ENCODE measurements around the gene ATP13A5. TPM values are rescaled to one million over a fixed set of nuclear protein-coding genes. Genes with fewer than 3 reads are reported as not detected.

The ATP13A5 gene
- total RNA-seq, 1 donor from 2014 or later = 0.23 TPM

- Mint-ChIP-seq H3K36me3 (ENCODE audit: low read depth, unreplicated experiment) (no peaks in the 10 kb centered on the region), H3K4me1 (ENCODE audit: unreplicated experiment) (peaks cover 6% of the 10 kb centered on the region), H3K9me3 (ENCODE audit: unreplicated experiment) (no peaks in the 10 kb centered on the region), H3K4me3 (ENCODE audit: unreplicated experiment) (peak within 1 kb of the TSS; percentile 93), H3K27me3 (ENCODE audit: unreplicated experiment) (no peaks in the 10 kb centered on the region), H3K27ac (ENCODE audit: unreplicated experiment) (no peak within 1 kb of the TSS)
- peak; percentile 72 for DNase-seq (ENCODE audit: low spot score)
- no peak for TF ChIP-seq CTCF (IDR thresholded peaks at IDR 0.05; ENCODE audit: unreplicated experiment)
Observed at GRCh38 chr3:193240850-193241706, 137.5 kb downstream of the ATP13A5 start, which contains the start of gene PLAAT1. Gene PLAAT1 (plus strand): TSS chr3:193241222. CDS start chr3:193255651, 14,429 bp downstream.

GRCh38 chr3:193240436-193240849, 138.1 kb downstream of the ATP13A5 start:
- TF ChIP-seq CTCF (IDR thresholded peaks at IDR 0.05; ENCODE audit: unreplicated experiment) = no peak
- H3K36me3 Mint-ChIP-seq (ENCODE audit: low read depth, unreplicated experiment) = no peaks in the 10 kb centered on the region
- no peaks in the 10 kb centered on the region for H3K27me3 Mint-ChIP-seq (ENCODE audit: unreplicated experiment)
- peak overlapping the region; percentile 93 for H3K4me3 Mint-ChIP-seq (ENCODE audit: unreplicated experiment)
- H3K9me3 Mint-ChIP-seq (ENCODE audit: unreplicated experiment) = no peaks in the 10 kb centered on the region
- peak; percentile 11 for DNase-seq (ENCODE audit: low spot score)
- H3K4me1 Mint-ChIP-seq (ENCODE audit: unreplicated experiment) = peaks cover 6% of the 10 kb centered on the region
- H3K27ac Mint-ChIP-seq (ENCODE audit: unreplicated experiment) = no peak overlapping the region

- Mint-ChIP-seq H3K4me1 (ENCODE audit: unreplicated experiment) (peaks cover 6% of the 10 kb centered on the region), H3K9me3 (ENCODE audit: unreplicated experiment) (no peaks in the 10 kb centered on the region), H3K27ac (ENCODE audit: unreplicated experiment) (no peak overlapping the region), H3K4me3 (ENCODE audit: unreplicated experiment) (no peak overlapping the region), H3K36me3 (ENCODE audit: low read depth, unreplicated experiment) (no peaks in the 10 kb centered on the region), H3K27me3 (ENCODE audit: unreplicated experiment) (no peaks in the 10 kb centered on the region)
- no peak for TF ChIP-seq CTCF (IDR thresholded peaks at IDR 0.05; ENCODE audit: unreplicated experiment)
- DNase-seq (ENCODE audit: low spot score) = no peak
Observed at GRCh38 chr3:193237030-193237429, 141.5 kb downstream of the ATP13A5 start.

- Mint-ChIP-seq H3K4me1 (ENCODE audit: unreplicated experiment) (peaks cover 6% of the 10 kb centered on the region), H3K9me3 (ENCODE audit: unreplicated experiment) (no peaks in the 10 kb centered on the region), H3K27me3 (ENCODE audit: unreplicated experiment) (no peaks in the 10 kb centered on the region), H3K36me3 (ENCODE audit: low read depth, unreplicated experiment) (no peaks in the 10 kb centered on the region), H3K27ac (ENCODE audit: unreplicated experiment) (no peak overlapping the region), H3K4me3 (ENCODE audit: unreplicated experiment) (no peak overlapping the region)
- no peak for TF ChIP-seq CTCF (IDR thresholded peaks at IDR 0.05; ENCODE audit: unreplicated experiment)
- no peak for DNase-seq (ENCODE audit: low spot score)
Observed at GRCh38 chr3:193236599-193236998, 142.0 kb downstream of the ATP13A5 start.

GRCh38 chr3:193231201-193231600, 147.4 kb downstream of the ATP13A5 start:
- DNase-seq (ENCODE audit: low spot score) = no peak
- no peak for TF ChIP-seq CTCF (IDR thresholded peaks at IDR 0.05; ENCODE audit: unreplicated experiment)
- H3K4me3 Mint-ChIP-seq (ENCODE audit: unreplicated experiment) = no peak overlapping the region
- no peak overlapping the region for H3K27ac Mint-ChIP-seq (ENCODE audit: unreplicated experiment)
- H3K27me3 Mint-ChIP-seq (ENCODE audit: unreplicated experiment) = no peaks in the 10 kb centered on the region
- H3K36me3 Mint-ChIP-seq (ENCODE audit: low read depth, unreplicated experiment) = no peaks in the 10 kb centered on the region
- peaks cover 4% of the 10 kb centered on the region for H3K4me1 Mint-ChIP-seq (ENCODE audit: unreplicated experiment)
- no peaks in the 10 kb centered on the region for H3K9me3 Mint-ChIP-seq (ENCODE audit: unreplicated experiment)

Measured in endothelial cell (in vitro differentiated cells).